ENCODE results near the gene SPATA21. TPM values are rescaled to one million over a fixed set of nuclear protein-coding genes. Genes with fewer than 3 reads are reported as not detected.

SPATA21 gene
- total and polyA plus RNA-seq, 3 experiments from 2014 or later, result not detected

- Mint-ChIP-seq H3K27ac (no peak overlapping the region), H3K36me3 (no peaks in the 10 kb centered on the region), H3K9me3 (no peaks in the 10 kb centered on the region), H3K4me1 (no peaks in the 10 kb centered on the region), H3K27me3 (peaks cover 0 to 1% of the 10 kb centered on the region in 2 donors), H3K4me3 (no peak overlapping the region)
- ChIA-PET CTCF (no interaction called here), POLR2A (no interaction called here)
- no peak for DNase-seq
- H3K27ac ChIP-seq (ENCODE audit: low read depth, low read length), result no peak overlapping the region
- no peaks in the 10 kb centered on the region for H3K36me3 ChIP-seq (ENCODE audit: insufficient read depth, low read length)
- no peaks in the 10 kb centered on the region for H3K27me3 ChIP-seq (ENCODE audit: insufficient read depth, low read length, poor library complexity, severe bottlenecking)
- no peaks in the 10 kb centered on the region for H3K4me1 ChIP-seq (ENCODE audit: insufficient read depth, low read length)
- no peak overlapping the region for H3K4me3 ChIP-seq (ENCODE audit: low read length)
- no peaks in the 10 kb centered on the region for H3K9me3 ChIP-seq (ENCODE audit: low read length)
Observed at GRCh38 chr1:16409536-16410152, 27.6 kb downstream of the SPATA21 start.

GRCh38 chr1:16406868-16407267 is 30.4 kb downstream of the SPATA21 start:
- no peaks in the 10 kb centered on the region for H3K36me3 Mint-ChIP-seq
- H3K27me3 ChIP-seq (ENCODE audit: insufficient read depth, low read length, poor library complexity, severe bottlenecking), result no peaks in the 10 kb centered on the region
- no peaks in the 10 kb centered on the region for H3K36me3 ChIP-seq (ENCODE audit: insufficient read depth, low read length)
- H3K27me3 Mint-ChIP-seq, result peaks cover 0 to 1% of the 10 kb centered on the region in 2 donors
- H3K9me3 ChIP-seq (ENCODE audit: low read length), result no peaks in the 10 kb centered on the region
- no peak for DNase-seq
- no peaks in the 10 kb centered on the region for H3K9me3 Mint-ChIP-seq
- H3K4me1 Mint-ChIP-seq, result no peaks in the 10 kb centered on the region
- CTCF ChIA-PET, result interaction anchor here (0.6 kb wide), 1 partner anchor 112 kb away, joined by 3 read pairs; no protein-coding TSS in a partner anchor
- no peak overlapping the region for H3K4me3 ChIP-seq (ENCODE audit: low read length)
- no peaks in the 10 kb centered on the region for H3K4me1 ChIP-seq (ENCODE audit: insufficient read depth, low read length)
- H3K27ac ChIP-seq (ENCODE audit: low read depth, low read length), result no peak overlapping the region
- H3K27ac Mint-ChIP-seq, result peak overlapping the region in 1 of 8 donors; percentile 1
- no peak overlapping the region for H3K4me3 Mint-ChIP-seq
- POLR2A ChIA-PET, result no interaction called here

GRCh38 chr1:16405441-16405840 is 31.8 kb downstream of the SPATA21 start:
- Histone ChIP-seq H3K4me3 (ENCODE audit: low read length) (no peak overlapping the region), H3K9me3 (ENCODE audit: low read length) (no peaks in the 10 kb centered on the region), H3K27me3 (ENCODE audit: insufficient read depth, low read length, poor library complexity, severe bottlenecking) (no peaks in the 10 kb centered on the region), H3K4me1 (ENCODE audit: insufficient read depth, low read length) (no peaks in the 10 kb centered on the region), H3K36me3 (ENCODE audit: insufficient read depth, low read length) (no peaks in the 10 kb centered on the region), H3K27ac (ENCODE audit: low read depth, low read length) (no peak overlapping the region)
- no peak overlapping the region for H3K4me3 Mint-ChIP-seq
- ChIA-PET POLR2A (no interaction called here), CTCF (no interaction called here)
- no peak for DNase-seq
- H3K9me3 Mint-ChIP-seq, result no peaks in the 10 kb centered on the region
- H3K36me3 Mint-ChIP-seq, result no peaks in the 10 kb centered on the region
- peaks cover 0 to 2% (median 0%) of the 10 kb centered on the region in 3 donors for H3K4me1 Mint-ChIP-seq
- H3K27me3 Mint-ChIP-seq, result peaks cover 0 to 1% of the 10 kb centered on the region in 2 donors
- H3K27ac Mint-ChIP-seq, result peak overlapping the region in 2 of 8 donors; percentile 5 to 68

GRCh38 chr1:16402742-16403141 is 34.5 kb downstream of the SPATA21 start:
- peaks cover 0 to 19% (median 0%) of the 10 kb centered on the region in 3 donors for H3K36me3 Mint-ChIP-seq
- Histone ChIP-seq H3K4me1 (ENCODE audit: insufficient read depth, low read length) (no peaks in the 10 kb centered on the region), H3K9me3 (ENCODE audit: low read length) (no peaks in the 10 kb centered on the region), H3K36me3 (ENCODE audit: insufficient read depth, low read length) (no peaks in the 10 kb centered on the region), H3K27me3 (ENCODE audit: insufficient read depth, low read length, poor library complexity, severe bottlenecking) (no peaks in the 10 kb centered on the region), H3K4me3 (ENCODE audit: low read length) (no peak overlapping the region), H3K27ac (ENCODE audit: low read depth, low read length) (no peak overlapping the region)
- no peaks in the 10 kb centered on the region for H3K9me3 Mint-ChIP-seq
- peaks cover 0 to 2% (median 2%) of the 10 kb centered on the region in 3 donors for H3K4me1 Mint-ChIP-seq
- ChIA-PET POLR2A (interaction anchor here (0.5 kb wide), 1 partner anchor 22 kb away, joined by 6 read pairs; no protein-coding TSS in a partner anchor), CTCF (no interaction called here)
- DNase-seq, result no peak
- no peak overlapping the region for H3K4me3 Mint-ChIP-seq
- H3K27me3 Mint-ChIP-seq, result no peaks in the 10 kb centered on the region
- H3K27ac Mint-ChIP-seq, result peak overlapping the region in 2 of 8 donors; percentile 47 to 60

DNA sequence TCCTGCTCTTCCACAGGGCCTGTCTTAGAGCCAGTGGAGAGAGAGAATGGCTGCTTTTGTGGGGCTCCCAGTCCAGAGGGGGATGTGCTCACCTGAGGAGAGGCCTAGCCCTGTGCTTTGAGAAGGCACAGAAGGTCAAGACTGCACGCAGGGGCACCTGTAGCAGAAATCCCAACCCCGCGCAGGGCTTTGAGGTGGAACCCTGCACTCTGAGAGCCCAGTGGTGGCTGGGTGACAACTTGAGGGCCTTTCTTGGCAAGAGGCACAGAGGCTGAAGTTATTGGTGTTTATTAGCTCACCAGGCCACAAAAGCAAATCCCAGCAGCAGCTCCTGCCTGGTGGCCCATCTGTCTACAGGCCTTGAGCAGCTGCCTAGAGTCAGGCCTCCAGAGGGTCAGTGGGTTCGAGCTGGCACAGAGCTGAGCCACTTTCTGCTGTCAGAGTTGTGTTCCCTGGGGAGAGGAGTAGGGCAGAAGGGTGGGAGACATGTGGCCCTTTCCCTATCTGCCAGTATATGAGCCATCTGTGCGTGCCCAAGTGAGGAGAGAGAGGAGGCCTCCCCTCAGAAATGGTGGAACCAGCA is 38.8 kb downstream of the SPATA21 start:
- Mint-ChIP-seq H3K9me3 (no peaks in the 10 kb centered on the region), H3K36me3 (peaks cover 0 to 60% (median 2%) of the 10 kb centered on the region in 3 donors), H3K4me1 (peaks cover 5 to 9% (median 6%) of the 10 kb centered on the region in 3 donors), H3K4me3 (no peak overlapping the region), H3K27me3 (no peaks in the 10 kb centered on the region), H3K27ac (peak overlapping the region in 1 of 8 donors; percentile 30)
- Histone ChIP-seq H3K27ac (ENCODE audit: low read depth, low read length) (no peak overlapping the region), H3K36me3 (ENCODE audit: insufficient read depth, low read length) (peaks cover 30% of the 10 kb centered on the region), H3K9me3 (ENCODE audit: low read length) (no peaks in the 10 kb centered on the region), H3K27me3 (ENCODE audit: insufficient read depth, low read length, poor library complexity, severe bottlenecking) (no peaks in the 10 kb centered on the region), H3K4me3 (ENCODE audit: low read length) (no peak overlapping the region), H3K4me1 (ENCODE audit: insufficient read depth, low read length) (no peaks in the 10 kb centered on the region)
- DNase-seq, result no peak
- ChIA-PET POLR2A (no interaction called here), CTCF (no interaction called here)

GRCh38 chr1:16397120-16397519 is 40.1 kb downstream of the SPATA21 start:
- H3K4me3 Mint-ChIP-seq, result no peak overlapping the region
- H3K4me1 Mint-ChIP-seq, result peaks cover 14 to 20% (median 14%) of the 10 kb centered on the region in 3 donors
- no peaks in the 10 kb centered on the region for H3K9me3 Mint-ChIP-seq
- H3K4me1 ChIP-seq (ENCODE audit: insufficient read depth, low read length), result peaks cover 8% of the 10 kb centered on the region
- CTCF ChIA-PET, result no interaction called here
- H3K36me3 ChIP-seq (ENCODE audit: insufficient read depth, low read length), result peaks cover 39% of the 10 kb centered on the region
- POLR2A ChIA-PET, result no interaction called here
- no peaks in the 10 kb centered on the region for H3K9me3 ChIP-seq (ENCODE audit: low read length)
- H3K27me3 Mint-ChIP-seq, result peaks cover 0 to 2% of the 10 kb centered on the region in 2 donors
- no peak for DNase-seq
- H3K4me3 ChIP-seq (ENCODE audit: low read length), result no peak overlapping the region
- no peak overlapping the region for H3K27ac ChIP-seq (ENCODE audit: low read depth, low read length)
- H3K36me3 Mint-ChIP-seq, result peaks cover 0 to 74% (median 4%) of the 10 kb centered on the region in 3 donors
- H3K27me3 ChIP-seq (ENCODE audit: insufficient read depth, low read length, poor library complexity, severe bottlenecking), result no peaks in the 10 kb centered on the region
- H3K27ac Mint-ChIP-seq, result peak overlapping the region in 4 of 8 donors; percentile 20 to 87 (median 50)

- peaks cover 0 to 2% of the 10 kb centered on the region in 2 donors for H3K27me3 Mint-ChIP-seq
- Histone ChIP-seq H3K36me3 (ENCODE audit: insufficient read depth, low read length) (peaks cover 39% of the 10 kb centered on the region), H3K9me3 (ENCODE audit: low read length) (no peaks in the 10 kb centered on the region), H3K4me1 (ENCODE audit: insufficient read depth, low read length) (peaks cover 13% of the 10 kb centered on the region), H3K4me3 (ENCODE audit: low read length) (no peak overlapping the region), H3K27ac (ENCODE audit: low read depth, low read length) (no peak overlapping the region), H3K27me3 (ENCODE audit: insufficient read depth, low read length, poor library complexity, severe bottlenecking) (no peaks in the 10 kb centered on the region)
- H3K9me3 Mint-ChIP-seq, result no peaks in the 10 kb centered on the region
- H3K27ac Mint-ChIP-seq, result peak overlapping the region in 2 of 8 donors; percentile 20 to 47
- H3K36me3 Mint-ChIP-seq, result peaks cover 0 to 78% (median 5%) of the 10 kb centered on the region in 3 donors
- no peak overlapping the region for H3K4me3 Mint-ChIP-seq
- DNase-seq, result no peak
- ChIA-PET CTCF (no interaction called here), POLR2A (no interaction called here)
- H3K4me1 Mint-ChIP-seq, result peaks cover 16 to 25% (median 20%) of the 10 kb centered on the region in 3 donors
Observed at GRCh38 chr1:16396591-16396990, 40.6 kb downstream of the SPATA21 start.

DNA sequence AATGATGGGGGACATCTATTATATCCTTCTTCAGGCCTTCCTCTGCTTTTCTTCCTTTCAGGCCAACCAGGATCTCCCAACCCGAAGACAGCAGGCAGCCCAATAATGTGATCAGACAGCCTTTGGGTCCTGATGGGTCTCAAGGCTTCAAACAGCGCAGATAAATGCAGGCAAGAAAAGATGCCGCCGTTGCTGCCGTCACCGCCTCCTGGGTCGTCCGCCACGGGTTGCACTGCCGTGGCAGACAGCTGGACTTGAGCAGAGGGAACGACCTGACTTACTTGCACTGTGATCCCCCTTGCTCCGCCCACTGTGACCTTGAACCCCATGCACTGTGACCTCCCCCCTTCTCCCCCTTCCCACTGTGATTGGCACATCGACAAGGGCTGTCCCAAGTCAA is 42.2 kb downstream of the SPATA21 start:
- H3K36me3 Mint-ChIP-seq, result peaks cover 0 to 86% (median 5%) of the 10 kb centered on the region in 3 donors
- no peak overlapping the region for H3K4me3 ChIP-seq (ENCODE audit: low read length)
- H3K27ac ChIP-seq (ENCODE audit: low read depth, low read length), result no peak overlapping the region
- no peak for DNase-seq
- H3K36me3 ChIP-seq (ENCODE audit: insufficient read depth, low read length), result peaks cover 39% of the 10 kb centered on the region
- no peak overlapping the region for H3K27ac Mint-ChIP-seq
- H3K4me1 ChIP-seq (ENCODE audit: insufficient read depth, low read length), result peaks cover 30% of the 10 kb centered on the region
- no peaks in the 10 kb centered on the region for H3K9me3 Mint-ChIP-seq
- ChIA-PET POLR2A (interaction anchor here (0.6 kb wide), 1 partner anchor 29 kb away, joined by 6 read pairs; no protein-coding TSS in a partner anchor), CTCF (no interaction called here)
- H3K27me3 ChIP-seq (ENCODE audit: insufficient read depth, low read length, poor library complexity, severe bottlenecking), result no peaks in the 10 kb centered on the region
- no peaks in the 10 kb centered on the region for H3K9me3 ChIP-seq (ENCODE audit: low read length)
- no peak overlapping the region for H3K4me3 Mint-ChIP-seq
- peaks cover 0 to 2% of the 10 kb centered on the region in 2 donors for H3K27me3 Mint-ChIP-seq
- H3K4me1 Mint-ChIP-seq, result peaks cover 31 to 41% (median 36%) of the 10 kb centered on the region in 3 donors
